Nephron progenitor cell (in vitro differentiated cells): ENCODE measurements around the gene TMEM245.

Experiments used
- DNase-seq: peaks from one replicate; pipeline ENCODE4 v3.0.0; 2021
- H3K27ac Mint-ChIP-seq: 2 replicates; pipeline ENCODE4 v1.8.0; 2021; ENCODE audit warnings: mild to moderate bottlenecking, moderate library complexity, mixed read lengths
- H3K27me3 Mint-ChIP-seq: 2 replicates; pipeline ENCODE4 v1.8.0; 2021; ENCODE audit warnings: mild to moderate bottlenecking, low read depth, mixed read lengths; ENCODE audit not compliant: poor library complexity
- H3K36me3 Mint-ChIP-seq: 2 replicates; pipeline ENCODE4 v1.8.0; 2021; ENCODE audit warnings: low read depth, mixed read lengths
- H3K4me1 Mint-ChIP-seq: 2 replicates; pipeline ENCODE4 v1.8.0; 2021; ENCODE audit warnings: mixed read lengths
- H3K4me3 Mint-ChIP-seq: 2 replicates; pipeline ENCODE4 v1.8.0; 2021; ENCODE audit warnings: mild to moderate bottlenecking, moderate library complexity, mixed read lengths
- H3K9me3 Mint-ChIP-seq: 2 replicates; pipeline ENCODE4 v1.8.0; 2021; ENCODE audit warnings: mild to moderate bottlenecking, moderate library complexity, mixed read lengths
- TF ChIP-seq, protein P1 (sequence below): fragments of 200-600 bp; sonication (generic); IDR thresholded peaks from 2 replicates; pipeline ENCODE4 v1.5.0; 2021; ENCODE audit warnings: antibody characterized with exemption

The TMEM245 gene

GRCh38 chr9:109095321-109095720 is 24.4 kb downstream of the TMEM245 start:
- TF ChIP-seq, protein P1, sequence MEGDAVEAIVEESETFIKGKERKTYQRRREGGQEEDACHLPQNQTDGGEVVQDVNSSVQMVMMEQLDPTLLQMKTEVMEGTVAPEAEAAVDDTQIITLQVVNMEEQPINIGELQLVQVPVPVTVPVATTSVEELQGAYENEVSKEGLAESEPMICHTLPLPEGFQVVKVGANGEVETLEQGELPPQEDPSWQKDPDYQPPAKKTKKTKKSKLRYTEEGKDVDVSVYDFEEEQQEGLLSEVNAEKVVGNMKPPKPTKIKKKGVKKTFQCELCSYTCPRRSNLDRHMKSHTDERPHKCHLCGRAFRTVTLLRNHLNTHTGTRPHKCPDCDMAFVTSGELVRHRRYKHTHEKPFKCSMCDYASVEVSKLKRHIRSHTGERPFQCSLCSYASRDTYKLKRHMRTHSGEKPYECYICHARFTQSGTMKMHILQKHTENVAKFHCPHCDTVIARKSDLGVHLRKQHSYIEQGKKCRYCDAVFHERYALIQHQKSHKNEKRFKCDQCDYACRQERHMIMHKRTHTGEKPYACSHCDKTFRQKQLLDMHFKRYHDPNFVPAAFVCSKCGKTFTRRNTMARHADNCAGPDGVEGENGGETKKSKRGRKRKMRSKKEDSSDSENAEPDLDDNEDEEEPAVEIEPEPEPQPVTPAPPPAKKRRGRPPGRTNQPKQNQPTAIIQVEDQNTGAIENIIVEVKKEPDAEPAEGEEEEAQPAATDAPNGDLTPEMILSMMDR, result no peak
- H3K36me3 Mint-ChIP-seq, result peaks cover 49% of the 10 kb centered on the region
- H3K9me3 Mint-ChIP-seq, result no peaks in the 10 kb centered on the region
- no peak for DNase-seq
- peaks cover 43% of the 10 kb centered on the region for H3K4me1 Mint-ChIP-seq
- H3K27ac Mint-ChIP-seq, result peak overlapping the region; percentile 5
- H3K4me3 Mint-ChIP-seq, result no peak overlapping the region
- H3K27me3 Mint-ChIP-seq, result no peaks in the 10 kb centered on the region

GRCh38 chr9:109094268-109094667 is 25.5 kb downstream of the TMEM245 start:
- Mint-ChIP-seq H3K36me3 (peaks cover 50% of the 10 kb centered on the region), H3K9me3 (no peaks in the 10 kb centered on the region), H3K27ac (peak overlapping the region; percentile 57), H3K27me3 (no peaks in the 10 kb centered on the region), H3K4me1 (peaks cover 35% of the 10 kb centered on the region), H3K4me3 (no peak overlapping the region)
- DNase-seq, result no peak
- TF ChIP-seq, protein P1, result no peak

GRCh38 chr9:109092587-109092986 is 27.2 kb downstream of the TMEM245 start:
- DNase-seq, result no peak
- peaks cover 18% of the 10 kb centered on the region for H3K4me1 Mint-ChIP-seq
- no peak overlapping the region for H3K4me3 Mint-ChIP-seq
- peak overlapping the region; percentile 5 for H3K27ac Mint-ChIP-seq
- H3K36me3 Mint-ChIP-seq, result peaks cover 65% of the 10 kb centered on the region
- TF ChIP-seq, protein P1, result no peak
- H3K27me3 Mint-ChIP-seq, result no peaks in the 10 kb centered on the region
- H3K9me3 Mint-ChIP-seq, result no peaks in the 10 kb centered on the region

GRCh38 chr9:109092051-109092580 is 27.6 kb downstream of the TMEM245 start:
- no peaks in the 10 kb centered on the region for H3K9me3 Mint-ChIP-seq
- no peak overlapping the region for H3K27ac Mint-ChIP-seq
- TF ChIP-seq, protein P1, result no peak
- H3K4me1 Mint-ChIP-seq, result peaks cover 15% of the 10 kb centered on the region
- H3K36me3 Mint-ChIP-seq, result peaks cover 67% of the 10 kb centered on the region
- H3K4me3 Mint-ChIP-seq, result no peak overlapping the region
- no peaks in the 10 kb centered on the region for H3K27me3 Mint-ChIP-seq
- no peak for DNase-seq

DNA sequence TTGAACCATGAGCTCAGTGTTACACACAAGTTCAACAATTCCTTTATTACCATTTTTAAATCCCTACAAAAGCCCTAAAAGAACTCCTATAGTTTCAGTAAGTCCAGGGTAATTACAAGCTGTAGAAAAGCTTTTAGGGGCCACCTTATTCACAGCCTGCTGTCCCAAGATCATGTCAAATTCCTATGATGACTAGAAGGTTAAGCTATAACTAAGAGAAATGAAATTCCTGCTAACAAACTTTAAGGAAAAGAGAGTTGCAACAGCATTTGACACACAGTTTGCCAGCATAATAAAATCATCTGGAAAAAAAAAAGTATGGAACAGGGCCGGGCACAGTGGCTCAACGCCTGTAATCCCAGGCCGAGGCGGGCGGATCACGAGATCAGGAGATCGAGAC is 31.5 kb downstream of the TMEM245 start:
- TF ChIP-seq, protein P1, result no peak
- H3K4me1 Mint-ChIP-seq, result no peaks in the 10 kb centered on the region
- DNase-seq, result no peak
- no peak overlapping the region for H3K4me3 Mint-ChIP-seq
- H3K27me3 Mint-ChIP-seq, result no peaks in the 10 kb centered on the region
- H3K27ac Mint-ChIP-seq, result no peak overlapping the region
- no peaks in the 10 kb centered on the region for H3K9me3 Mint-ChIP-seq
- peaks cover 76% of the 10 kb centered on the region for H3K36me3 Mint-ChIP-seq

DNA sequence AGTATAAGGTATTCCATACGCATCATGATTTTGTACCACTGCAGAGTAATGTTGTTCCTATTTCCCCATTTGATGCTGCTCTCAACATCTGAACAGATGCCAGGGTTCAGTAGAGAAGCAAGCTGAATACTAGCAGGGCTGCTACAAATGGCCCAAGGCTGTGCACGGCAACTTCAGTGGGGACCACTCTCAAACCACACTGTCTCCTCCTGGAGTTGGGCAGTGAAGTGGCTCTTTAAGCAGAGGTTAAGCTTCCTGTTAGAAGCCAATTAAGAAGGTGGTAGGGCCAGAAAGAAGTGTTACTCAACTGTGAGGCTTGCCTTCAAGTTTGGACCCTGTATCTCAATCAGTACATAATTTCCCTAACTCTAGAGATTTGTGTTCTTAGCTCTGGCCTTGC is 32.0 kb downstream of the TMEM245 start:
- H3K27ac Mint-ChIP-seq, result no peak overlapping the region
- H3K36me3 Mint-ChIP-seq, result peaks cover 76% of the 10 kb centered on the region
- H3K4me3 Mint-ChIP-seq, result no peak overlapping the region
- TF ChIP-seq, protein P1, result no peak
- H3K9me3 Mint-ChIP-seq, result no peaks in the 10 kb centered on the region
- DNase-seq, result no peak
- H3K4me1 Mint-ChIP-seq, result peaks cover 4% of the 10 kb centered on the region
- H3K27me3 Mint-ChIP-seq, result no peaks in the 10 kb centered on the region
